Mesothelial cell of epicardium (in vitro differentiated cells): ENCODE results near the gene SRGN. TPM values are rescaled to one million over a fixed set of nuclear protein-coding genes. Genes with fewer than 3 reads are reported as not detected.

Experiments
- DNase-seq, 2 experiments: peaks; one replicate each; pipeline ENCODE4 v3.0.0; 2021; ENCODE audit warnings: low spot score in 2 of 2; ENCODE audit not compliant: unreplicated experiment in 2 of 2
- H3K27ac Mint-ChIP-seq: 2 replicates; pipeline ENCODE4 v1.8.0; 2021; ENCODE audit warnings: mixed read lengths
- H3K27me3 Mint-ChIP-seq: 2 replicates; pipeline ENCODE4 v1.8.0; 2021; ENCODE audit warnings: low read depth, mixed read lengths
- H3K36me3 Mint-ChIP-seq: 2 replicates; pipeline ENCODE4 v1.8.0; 2021; ENCODE audit warnings: mixed read lengths
- H3K4me1 Mint-ChIP-seq: 2 replicates; pipeline ENCODE4 v1.8.0; 2021; ENCODE audit warnings: mixed read lengths
- H3K4me3 Mint-ChIP-seq: 2 replicates; pipeline ENCODE4 v1.8.0; 2021; ENCODE audit warnings: mild to moderate bottlenecking, moderate library complexity, mixed read lengths
- H3K9me3 Mint-ChIP-seq: 2 replicates; pipeline ENCODE4 v1.8.0; 2021; ENCODE audit warnings: mixed read lengths
- total RNA-seq: library from RNA; stranded (reverse); gene quantifications from 3 replicates; pipeline ENCODE4 v1.2.1, GENCODE V29; 2021
- TF ChIP-seq, protein P1 (sequence below): fragments of 200-600 bp; sonication (generic); IDR thresholded peaks from one replicate; pipeline ENCODE4 v1.5.0; 2021; ENCODE audit warnings: antibody characterized with exemption; ENCODE audit not compliant: unreplicated experiment

The SRGN gene
- total RNA-seq, 1 donor from 2014 or later, result not detected

DNA sequence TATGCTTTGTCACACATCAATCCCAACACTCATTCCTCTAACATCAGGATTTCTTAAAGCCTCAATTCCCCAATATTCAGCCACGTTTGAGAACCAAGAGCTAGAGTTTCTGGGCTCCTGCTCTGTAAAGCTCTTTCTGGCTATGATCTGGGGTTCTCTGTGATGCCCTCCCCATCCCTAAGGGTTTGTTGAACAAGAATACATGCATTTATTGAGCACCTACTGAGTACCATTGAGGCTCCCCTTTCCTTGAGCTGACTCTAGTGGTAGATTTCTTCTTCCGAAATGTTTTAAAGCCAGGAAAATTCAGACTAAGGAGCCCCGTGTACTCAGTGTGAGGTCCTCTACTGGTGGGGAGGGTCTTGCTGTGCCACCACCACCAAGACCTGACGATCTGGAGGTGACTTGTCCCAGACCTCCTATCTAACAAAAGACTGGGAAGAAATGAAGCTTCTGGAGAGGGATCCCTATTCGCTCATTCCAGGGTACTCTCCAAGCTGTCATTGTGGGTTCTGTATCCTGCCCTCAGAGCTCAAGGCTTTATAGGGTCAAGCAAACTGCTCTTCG, 23.1 kb upstream of the SRGN start:
- H3K27me3 Mint-ChIP-seq, result peaks cover 13% of the 10 kb centered on the region
- TF ChIP-seq, protein P1, sequence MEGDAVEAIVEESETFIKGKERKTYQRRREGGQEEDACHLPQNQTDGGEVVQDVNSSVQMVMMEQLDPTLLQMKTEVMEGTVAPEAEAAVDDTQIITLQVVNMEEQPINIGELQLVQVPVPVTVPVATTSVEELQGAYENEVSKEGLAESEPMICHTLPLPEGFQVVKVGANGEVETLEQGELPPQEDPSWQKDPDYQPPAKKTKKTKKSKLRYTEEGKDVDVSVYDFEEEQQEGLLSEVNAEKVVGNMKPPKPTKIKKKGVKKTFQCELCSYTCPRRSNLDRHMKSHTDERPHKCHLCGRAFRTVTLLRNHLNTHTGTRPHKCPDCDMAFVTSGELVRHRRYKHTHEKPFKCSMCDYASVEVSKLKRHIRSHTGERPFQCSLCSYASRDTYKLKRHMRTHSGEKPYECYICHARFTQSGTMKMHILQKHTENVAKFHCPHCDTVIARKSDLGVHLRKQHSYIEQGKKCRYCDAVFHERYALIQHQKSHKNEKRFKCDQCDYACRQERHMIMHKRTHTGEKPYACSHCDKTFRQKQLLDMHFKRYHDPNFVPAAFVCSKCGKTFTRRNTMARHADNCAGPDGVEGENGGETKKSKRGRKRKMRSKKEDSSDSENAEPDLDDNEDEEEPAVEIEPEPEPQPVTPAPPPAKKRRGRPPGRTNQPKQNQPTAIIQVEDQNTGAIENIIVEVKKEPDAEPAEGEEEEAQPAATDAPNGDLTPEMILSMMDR, result no peak
- no peak for DNase-seq
- no peaks in the 10 kb centered on the region for H3K36me3 Mint-ChIP-seq
- peaks cover 3% of the 10 kb centered on the region for H3K4me1 Mint-ChIP-seq
- H3K27ac Mint-ChIP-seq, result no peak overlapping the region
- H3K4me3 Mint-ChIP-seq, result no peak overlapping the region
- H3K9me3 Mint-ChIP-seq, result no peaks in the 10 kb centered on the region

DNA sequence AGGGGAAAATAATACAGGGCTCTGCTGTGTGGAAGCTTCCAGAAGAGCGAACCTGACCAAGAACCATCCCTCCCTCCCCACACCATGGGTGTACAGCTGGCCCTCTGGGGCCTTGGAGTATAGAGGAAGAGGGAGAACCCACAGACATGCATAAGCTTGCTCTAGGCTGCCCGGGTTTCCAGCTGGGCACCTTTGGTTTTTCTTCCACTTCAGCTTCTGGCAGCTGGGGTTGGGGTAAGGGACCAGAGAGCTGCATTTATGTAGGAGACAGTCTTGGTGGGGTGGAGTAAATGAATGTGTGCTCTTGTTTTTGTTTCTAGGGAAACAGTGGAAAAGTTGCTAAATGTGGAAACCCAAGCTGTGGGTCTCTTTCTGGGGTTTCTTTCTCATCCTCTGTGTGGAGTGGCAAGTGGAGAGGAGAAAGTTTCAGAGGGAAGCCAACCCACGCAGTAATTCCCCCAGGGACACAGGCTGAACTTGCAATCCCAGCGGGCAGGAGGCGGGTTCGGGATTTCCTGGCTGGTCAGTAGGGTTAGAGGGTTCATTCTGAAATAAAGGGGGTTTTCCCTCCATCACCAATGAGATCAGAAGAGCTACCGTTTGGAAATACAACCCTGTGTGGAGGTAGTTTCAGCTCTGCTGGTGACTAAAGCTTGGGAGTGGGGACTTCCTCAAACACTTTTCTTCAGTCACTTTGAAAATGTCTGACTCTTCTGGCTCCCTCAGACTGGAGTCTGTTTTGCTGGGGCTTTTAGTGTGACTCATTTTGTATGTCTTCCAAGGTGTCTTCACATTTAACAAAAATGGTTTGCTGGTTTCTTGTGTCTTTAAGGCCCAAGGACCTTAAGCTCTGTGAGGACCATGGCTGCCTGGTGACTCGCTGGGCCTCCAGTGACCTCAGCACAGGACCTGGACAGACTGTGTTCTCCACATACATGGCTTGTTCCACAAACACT, 22.2 kb upstream of the SRGN start:
- Mint-ChIP-seq H3K9me3 (no peaks in the 10 kb centered on the region), H3K36me3 (no peaks in the 10 kb centered on the region), H3K4me3 (no peak overlapping the region), H3K4me1 (peaks cover 3% of the 10 kb centered on the region), H3K27ac (no peak overlapping the region), H3K27me3 (peaks cover 13% of the 10 kb centered on the region)
- DNase-seq, result no peak
- TF ChIP-seq, protein P1, result no peak

DNA sequence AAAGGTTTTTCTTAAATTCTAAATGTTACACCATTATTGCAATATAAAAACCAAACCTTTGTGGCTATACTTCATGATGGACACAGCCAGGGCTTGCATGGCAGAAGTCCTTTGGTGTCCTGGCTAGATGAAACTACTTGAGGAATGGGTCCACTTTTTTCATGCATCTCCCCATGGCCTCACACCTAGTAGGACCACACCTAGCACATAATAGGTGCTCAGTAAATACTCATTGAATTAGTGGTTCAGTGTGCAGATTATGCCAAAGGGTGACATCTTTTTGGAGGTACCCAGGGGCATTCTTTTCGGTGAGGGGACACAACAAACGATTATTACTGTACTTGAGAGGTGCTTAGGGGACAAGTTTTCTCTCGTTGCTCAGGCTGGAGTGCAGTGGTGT, 20.7 kb upstream of the SRGN start:
- no peaks in the 10 kb centered on the region for H3K9me3 Mint-ChIP-seq
- no peak overlapping the region for H3K4me3 Mint-ChIP-seq

DNA sequence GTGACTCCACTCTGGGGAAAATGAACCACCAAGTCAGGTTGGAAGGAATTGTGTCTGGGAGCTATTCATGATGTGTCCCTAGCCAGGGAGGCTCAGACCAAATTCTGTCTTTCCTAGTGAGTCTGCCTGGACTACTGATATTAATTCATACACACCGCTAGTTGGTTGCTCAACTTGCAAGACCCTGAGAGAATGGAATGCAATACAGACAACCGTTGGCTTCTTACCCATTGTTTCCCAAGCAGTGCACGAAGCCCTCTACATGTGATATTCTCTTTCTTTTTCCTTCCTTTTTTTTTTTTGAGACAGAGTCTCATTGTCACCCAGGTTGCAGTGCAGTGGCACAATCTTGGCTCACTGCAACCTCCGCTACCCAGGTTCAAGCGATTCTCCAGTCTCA, 19.4 kb upstream of the SRGN start:
- no peak overlapping the region for H3K4me3 Mint-ChIP-seq
- DNase-seq, result no peak
- H3K27ac Mint-ChIP-seq, result no peak overlapping the region
- peaks cover 3% of the 10 kb centered on the region for H3K4me1 Mint-ChIP-seq
- H3K36me3 Mint-ChIP-seq, result no peaks in the 10 kb centered on the region
- TF ChIP-seq, protein P1, result no peak
- peaks cover 8% of the 10 kb centered on the region for H3K27me3 Mint-ChIP-seq
- H3K9me3 Mint-ChIP-seq, result no peaks in the 10 kb centered on the region

More for the DNA sequence above, 20.7 kb upstream of the SRGN start:
- Mint-ChIP-seq H3K4me1 (no peaks in the 10 kb centered on the region), H3K36me3 (no peaks in the 10 kb centered on the region), H3K27ac (no peak overlapping the region), H3K27me3 (peaks cover 13% of the 10 kb centered on the region)
- DNase-seq, result no peak
- TF ChIP-seq, protein P1, result no peak

DNA sequence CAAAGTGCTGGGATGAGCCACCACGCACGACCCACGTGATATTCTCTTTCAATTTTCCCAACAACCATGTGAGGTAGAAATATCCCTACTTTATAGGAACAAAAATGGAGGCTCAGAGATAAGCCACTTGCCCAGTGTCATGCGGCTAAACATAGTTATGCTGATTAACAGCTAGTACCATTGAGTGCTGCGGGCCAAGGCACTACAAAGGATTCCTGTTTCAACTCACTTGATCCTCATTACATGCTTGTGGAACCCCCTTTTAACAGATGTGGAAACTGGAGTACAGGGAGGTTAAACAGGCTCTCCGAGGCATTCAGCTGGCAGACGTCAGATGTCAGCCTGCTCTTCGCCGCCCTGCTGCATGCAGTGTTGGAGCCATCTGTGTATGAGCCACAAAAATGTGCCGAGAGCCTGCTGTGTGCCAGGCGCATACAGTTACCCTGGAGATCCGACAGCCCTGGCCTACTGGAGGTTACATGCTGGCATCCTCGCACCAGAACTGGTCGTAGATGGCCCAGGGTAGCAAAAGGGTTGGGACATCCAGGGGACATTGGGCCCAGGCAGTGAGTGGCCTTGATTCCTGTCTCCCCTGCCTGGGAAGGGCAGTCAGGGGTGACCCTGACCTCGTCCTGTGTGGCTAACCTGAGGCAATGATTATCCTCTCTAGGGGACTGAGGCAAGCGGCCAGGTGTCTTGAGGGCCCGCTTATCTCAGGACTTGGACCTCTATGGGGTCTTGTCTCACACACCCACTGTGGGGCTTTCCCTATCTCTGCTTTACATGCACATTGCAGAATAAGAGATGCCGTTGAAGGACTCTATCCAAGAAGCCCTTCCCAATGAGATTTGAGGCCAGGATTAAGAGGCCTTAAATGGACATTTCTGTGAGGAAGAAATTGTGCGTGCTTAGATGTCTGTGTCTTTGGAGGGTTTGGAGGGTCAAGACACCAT, 18.5 kb upstream of the SRGN start:
- no peaks in the 10 kb centered on the region for H3K36me3 Mint-ChIP-seq
- peaks cover 4% of the 10 kb centered on the region for H3K27me3 Mint-ChIP-seq
- H3K4me3 Mint-ChIP-seq, result no peak overlapping the region
- TF ChIP-seq, protein P1, result no peak
- no peak overlapping the region for H3K27ac Mint-ChIP-seq
- H3K4me1 Mint-ChIP-seq, result peaks cover 3% of the 10 kb centered on the region
- H3K9me3 Mint-ChIP-seq, result no peaks in the 10 kb centered on the region
- DNase-seq, result no peak
